GM23338 (cell line): Measurements from ENCODE around the gene KRT71. TPM values are rescaled to one million over a fixed set of nuclear protein-coding genes. Genes with fewer than 3 reads are reported as not detected.

Experiments
- ATAC-seq: fragments of 200-7000 bp; cut with Tn5 transposase; 3 replicates; pipeline ENCODE4 v1.9.1; 2020
- DNase-seq: peaks from one replicate; pipeline ENCODE4 v3.0.0-alpha.2; 2015; ENCODE audit warnings: low spot score
- H2AFZ ChIP-seq: fragments of 200-600 bp; sonication (generic); 2 replicates; pipeline ENCODE4 v1.8.0; 2016; ENCODE audit warnings: antibody characterized with exemption, mild to moderate bottlenecking, moderate library complexity
- H3F3A ChIP-seq: fragments of 200-600 bp; sonication (generic); replicated peaks from 2 replicates; pipeline ENCODE4 v1.8.0; 2017; ENCODE audit warnings: antibody characterized with exemption, mixed run types, low read depth
- H3K27ac ChIP-seq: fragments of 200-600 bp; sonication (generic); 2 replicates; pipeline ENCODE4 v1.6.1; 2016; ENCODE audit warnings: low read depth
- H3K27me3 ChIP-seq: fragments of 200-600 bp; sonication (generic); 2 replicates; pipeline ENCODE4 v1.8.0; 2016; ENCODE audit warnings: mild to moderate bottlenecking, mixed run types, moderate library complexity; ENCODE audit not compliant: insufficient read depth
- H3K36me3 ChIP-seq: fragments of 200-600 bp; sonication (generic); 2 replicates; pipeline ENCODE4 v1.8.0; 2016; ENCODE audit warnings: mild to moderate bottlenecking; ENCODE audit not compliant: insufficient read depth
- H3K4me1 ChIP-seq: fragments of 200-600 bp; sonication (generic); 2 replicates; pipeline ENCODE4 v1.8.0; 2016; ENCODE audit warnings: mild to moderate bottlenecking, moderate library complexity; ENCODE audit not compliant: insufficient read depth
- H3K4me2 ChIP-seq: fragments of 200-600 bp; sonication (generic); 2 replicates; pipeline ENCODE4 v1.7.1; 2017; ENCODE audit warnings: mixed run types
- H3K4me3 ChIP-seq: fragments of 200-600 bp; sonication (generic); 2 replicates; pipeline ENCODE4 v1.6.1; 2016; ENCODE audit warnings: mixed run types
- H3K79me2 ChIP-seq: fragments of 200-600 bp; sonication (generic); replicated peaks from 2 replicates; pipeline ENCODE4 v1.8.0; 2017; ENCODE audit warnings: mild to moderate bottlenecking; ENCODE audit not compliant: insufficient read depth
- H3K9me2 ChIP-seq: fragments of 200-600 bp; sonication (generic); 2 replicates; pipeline ENCODE4 v1.8.0; 2017; ENCODE audit not compliant: insufficient read depth
- H4K20me1 ChIP-seq: fragments of 200-600 bp; sonication (generic); replicated peaks from 2 replicates; pipeline ENCODE4 v1.8.0; 2017; ENCODE audit warnings: mild to moderate bottlenecking; ENCODE audit not compliant: insufficient read depth
- H3K27ac Mint-ChIP-seq: 2 replicates; pipeline ENCODE4 v1.8.0; 2020; ENCODE audit warnings: inconsistent platforms, mild to moderate bottlenecking, moderate library complexity, mixed read lengths
- H3K27me3 Mint-ChIP-seq: 3 replicates; pipeline ENCODE4 v1.8.0; 2022; ENCODE audit warnings: low read depth, mild to moderate bottlenecking, moderate library complexity, mixed read lengths, inconsistent platforms; ENCODE audit not compliant: insufficient read depth, poor library complexity
- H3K36me3 Mint-ChIP-seq: 3 replicates; pipeline ENCODE4 v1.8.0; 2021; ENCODE audit warnings: low read depth, mild to moderate bottlenecking, inconsistent platforms, moderate library complexity, mixed read lengths
- H3K4me1 Mint-ChIP-seq: 3 replicates; pipeline ENCODE4 v1.8.0; 2020; ENCODE audit warnings: mild to moderate bottlenecking, inconsistent platforms, mixed read lengths
- H3K4me3 Mint-ChIP-seq: 3 replicates; pipeline ENCODE4 v1.8.0; 2021; ENCODE audit warnings: moderate library complexity, mild to moderate bottlenecking, inconsistent platforms, mixed read lengths
- H3K9me3 Mint-ChIP-seq: 3 replicates; pipeline ENCODE4 v1.8.0; 2020; ENCODE audit warnings: moderate library complexity, mild to moderate bottlenecking, inconsistent platforms, mixed read lengths
- CREB1 ChIP-seq: fragments of 250-450 bp; sonication (Bioruptor Pico); IDR thresholded peaks from 2 replicates; pipeline ENCODE4 v1.5.0; 2020; ENCODE audit warnings: low read depth, mild to moderate bottlenecking, moderate library complexity
- ETS1 ChIP-seq: IDR thresholded peaks from 2 replicates; pipeline ENCODE4 v1.6.1; 2016; ENCODE audit warnings: antibody characterized with exemption
- EZH2 ChIP-seq: fragments of 200-600 bp; sonication (generic); IDR thresholded peaks from one replicate; pipeline ENCODE4 v1.8.0; 2017; ENCODE audit warnings: antibody characterized with exemption, mild to moderate bottlenecking, low read depth; ENCODE audit not compliant: unreplicated experiment
- EZH2phosphoT487 ChIP-seq: fragments of 200-600 bp; sonication (generic); IDR thresholded peaks from one replicate; pipeline ENCODE4 v1.8.1; 2018; ENCODE audit warnings: antibody characterized with exemption; ENCODE audit not compliant: unreplicated experiment
- JUNB ChIP-seq: IDR thresholded peaks from one replicate; pipeline ENCODE4 v1.6.1; 2016; ENCODE audit warnings: antibody characterized with exemption; ENCODE audit not compliant: unreplicated experiment
- POLR2AphosphoS5 ChIP-seq: IDR thresholded peaks from 2 replicates; pipeline ENCODE4 v1.6.1; 2016; ENCODE audit warnings: antibody characterized with exemption, low read depth
- REST ChIP-seq: IDR thresholded peaks from one replicate; pipeline ENCODE4 v1.6.1; 2018; ENCODE audit warnings: antibody characterized with exemption; ENCODE audit not compliant: unreplicated experiment
- STAT1 ChIP-seq: IDR thresholded peaks from one replicate; pipeline ENCODE4 v1.6.1; 2016; ENCODE audit warnings: antibody characterized with exemption; ENCODE audit not compliant: unreplicated experiment
- ZNF114 ChIP-seq: fragments of 250-450 bp; sonication (Bioruptor Pico); IDR thresholded peaks from 2 replicates; pipeline ENCODE4 v1.5.0; 2020; ENCODE audit warnings: mild to moderate bottlenecking, moderate library complexity
- ZNF462 ChIP-seq: fragments of 250-450 bp; sonication (Bioruptor Pico); IDR thresholded peaks from 2 replicates; pipeline ENCODE4 v1.5.0; 2020; ENCODE audit warnings: mild to moderate bottlenecking, moderate library complexity
- polyA plus RNA-seq: library from polyadenylated mRNA; unstranded; fragments of >200 nt; fragmentation: Nextera tagmentation; extraction: Ambion mirVana; gene quantifications from 2 replicates; pipeline ENCODE4 v1.2.1, GENCODE V29; 2016
- total RNA-seq: library from RNA; depleted of rRNA; stranded (reverse); fragments of >200 nt; shearing (Covaris generic); gene quantifications from 2 replicates; pipeline ENCODE4 v1.2.3, GENCODE V29; 2014

KRT71 gene
- total and polyA plus RNA-seq, 2 experiments from 2014 or later: not detected

- no peak for TF ChIP-seq ZNF114 (CRISPR knock-in tag)
- TF ChIP-seq EZH2: no peak
These were observed 13.1 kb downstream of the KRT71 start (continued) for GRCh38 chr12:52539821-52540173.

- H3K4me1 Mint-ChIP-seq: no peaks in the 10 kb centered on the region
- no peaks in the 10 kb centered on the region for H3K9me3 Mint-ChIP-seq
- H3K36me3 Mint-ChIP-seq: no peaks in the 10 kb centered on the region
- no peak overlapping the region for H3K4me3 Mint-ChIP-seq
- Histone ChIP-seq H3K4me3 (no peak overlapping the region), H4K20me1 (no peaks in the 10 kb centered on the region), H3F3A (no peaks in the 10 kb centered on the region), H3K9me2 (no peaks in the 10 kb centered on the region), H3K27me3 (no peaks in the 10 kb centered on the region), H2AFZ (no peak overlapping the region), H3K4me2 (no peak overlapping the region), H3K79me2 (no peaks in the 10 kb centered on the region), H3K4me1 (no peaks in the 10 kb centered on the region), H3K27ac (no peak overlapping the region), H3K36me3 (no peaks in the 10 kb centered on the region)
- ATAC-seq: no peak
- H3K27me3 Mint-ChIP-seq: peaks cover 16% of the 10 kb centered on the region
- TF ChIP-seq JUNB (no peak), POLR2AphosphoS5 (no peak)
- no peak overlapping the region for H3K27ac Mint-ChIP-seq
- DNase-seq: no peak
These were observed 13.7 kb downstream of the KRT71 start for GRCh38 chr12:52539083-52539820.

DNA sequence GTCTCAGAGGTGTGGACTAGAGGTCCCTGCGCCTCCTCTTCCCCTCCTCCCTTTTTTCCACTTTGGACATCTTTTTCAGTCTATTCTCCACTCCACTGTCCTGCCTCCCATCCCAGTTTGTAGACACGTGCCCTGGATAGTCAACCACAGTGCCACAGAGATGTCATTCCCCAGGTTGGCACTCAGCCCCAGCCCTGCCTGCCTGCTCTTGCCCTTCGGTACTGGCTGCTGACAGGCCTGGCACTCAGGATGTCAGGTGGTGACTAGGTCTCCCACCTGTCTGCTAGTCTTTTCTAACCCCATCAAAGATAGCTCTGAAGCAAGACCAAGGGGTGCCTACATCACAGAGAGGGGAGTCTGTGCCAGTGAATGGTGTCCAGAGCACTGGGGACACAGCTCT is 15.8 kb downstream of the KRT71 start:
- Mint-ChIP-seq H3K9me3 (no peaks in the 10 kb centered on the region), H3K36me3 (no peaks in the 10 kb centered on the region), H3K4me1 (no peaks in the 10 kb centered on the region), H3K27ac (no peak overlapping the region), H3K27me3 (peaks cover 13% of the 10 kb centered on the region), H3K4me3 (no peak overlapping the region)
- DNase-seq: no peak
- Histone ChIP-seq H3K4me3 (no peak overlapping the region), H3K79me2 (no peaks in the 10 kb centered on the region), H3K9me2 (no peaks in the 10 kb centered on the region), H3K4me2 (no peak overlapping the region), H3K27ac (no peak overlapping the region), H3F3A (no peaks in the 10 kb centered on the region), H3K36me3 (no peaks in the 10 kb centered on the region), H2AFZ (no peak overlapping the region), H4K20me1 (no peaks in the 10 kb centered on the region), H3K4me1 (no peaks in the 10 kb centered on the region), H3K27me3 (no peaks in the 10 kb centered on the region)
- ATAC-seq: no peak
- TF ChIP-seq ZNF114 (CRISPR knock-in tag) (no peak), CREB1 (no peak), ETS1 (no peak), REST (no peak), ZNF462 (no peak), EZH2phosphoT487 (no peak), STAT1 (no peak)
